H7 (cell line): ENCODE results near the gene MGP. TPM values are rescaled to one million over a fixed set of nuclear protein-coding genes. Genes with fewer than 3 reads are reported as not detected.

Experiments
- DNase-seq: peaks from one replicate; pipeline ENCODE4 v3.0.0; 2012
- H3K27me3 ChIP-seq: 2 replicates; pipeline ENCODE4 v1.6.0; 2011; ENCODE audit warnings: mild to moderate bottlenecking, low read length; ENCODE audit not compliant: control insufficient read depth, insufficient read depth
- H3K36me3 ChIP-seq: replicated peaks from 2 replicates; pipeline ENCODE4 v1.5.1; 2011; ENCODE audit warnings: low read length; ENCODE audit not compliant: control insufficient read depth, insufficient read depth
- H3K4me3 ChIP-seq: 2 replicates; pipeline ENCODE4 v1.5.1; 2011; ENCODE audit warnings: low read depth, mild to moderate bottlenecking, control low read depth, low read length, moderate library complexity; ENCODE audit not compliant: insufficient read depth
- total RNA-seq: library from RNA; depleted of rRNA; stranded (reverse); fragments of >200 nt; shearing (Covaris generic); gene quantifications from 2 replicates; pipeline ENCODE4 v1.2.3, GENCODE V29; 2014; rRNA removed

The MGP gene
- total RNA-seq, 1 experiment from 2014 or later, result not detected

GRCh38 chr12:14836336-14837210 lies 49.1 kb downstream of the MGP start:
- Histone ChIP-seq H3K4me3 (no peak overlapping the region), H3K27me3 (no peaks in the 10 kb centered on the region), H3K36me3 (no peaks in the 10 kb centered on the region)
- no peak for DNase-seq

DNA sequence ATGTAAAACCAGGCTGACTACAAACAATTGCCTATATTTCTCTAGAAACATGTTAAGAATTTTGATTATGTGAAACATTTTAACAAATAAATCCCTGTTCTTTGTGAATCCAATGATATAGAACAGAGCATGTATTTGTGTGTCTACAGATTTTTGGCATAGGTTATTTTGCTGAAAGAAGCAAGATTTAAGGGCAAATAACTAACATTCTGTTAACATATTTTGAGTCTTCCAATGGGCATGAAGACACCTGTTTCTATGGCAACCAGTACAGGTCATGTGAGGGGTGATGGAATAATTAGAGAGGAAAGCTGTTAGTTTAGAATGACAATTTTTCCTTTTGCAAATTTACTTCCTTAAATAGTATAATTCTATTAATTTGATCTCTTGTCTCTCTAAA lies 51.1 kb downstream of the MGP start:
- Histone ChIP-seq H3K4me3 (no peak overlapping the region), H3K36me3 (no peaks in the 10 kb centered on the region), H3K27me3 (no peaks in the 10 kb centered on the region)
- DNase-seq, result no peak

GRCh38 chr12:14833952-14834351 lies 51.7 kb downstream of the MGP start:
- Histone ChIP-seq H3K36me3 (no peaks in the 10 kb centered on the region), H3K27me3 (no peaks in the 10 kb centered on the region), H3K4me3 (no peak overlapping the region)
- DNase-seq, result no peak

DNA sequence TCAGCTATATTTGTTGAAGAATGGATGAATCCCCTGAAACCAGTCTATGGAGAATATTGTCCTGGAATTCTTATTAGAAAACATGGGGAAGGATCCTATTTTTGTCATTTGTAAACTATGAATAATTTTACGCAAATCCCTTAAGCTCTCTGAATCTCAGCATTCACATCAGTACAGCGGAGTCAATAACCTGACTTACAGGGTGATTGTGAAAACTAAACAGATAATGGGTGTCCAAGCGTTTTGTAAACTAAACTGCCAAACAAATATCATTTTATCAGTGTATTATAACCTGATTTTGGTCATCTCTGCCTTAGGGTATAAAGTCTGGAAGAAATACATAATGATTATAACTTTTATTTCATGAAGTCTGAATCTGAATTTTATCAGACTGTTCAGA lies 52.3 kb downstream of the MGP start:
- no peaks in the 10 kb centered on the region for H3K36me3 ChIP-seq
- no peak for DNase-seq
- no peak overlapping the region for H3K4me3 ChIP-seq
- no peaks in the 10 kb centered on the region for H3K27me3 ChIP-seq

Other genes with a start within 250 kb of the MGP start
- gene GUCY2C, start 189.3 kb downstream of the MGP start, total RNA-seq, result 1.1 and 2.5 TPM in 2 replicates
- 31.7 and 33.8 TPM in 2 replicates for gene WBP11, start 82.4 kb downstream of the MGP start, total RNA-seq
- 1.7 and 3.0 TPM in 2 replicates for gene C12orf60, start 82.2 kb downstream of the MGP start, total RNA-seq
- gene SMCO3, start 71.7 kb downstream of the MGP start, total RNA-seq, result not detected in 2 replicates
- not detected in 2 replicates for gene ART4, start 42.3 kb downstream of the MGP start, total RNA-seq
- gene ERP27, start 52.7 kb upstream of the MGP start, total RNA-seq, result not detected in 2 replicates
- gene ARHGDIB, start 75.7 kb upstream of the MGP start, total RNA-seq, result 0.89 and 2.1 TPM in 2 replicates
- gene PDE6H, start 87.2 kb upstream of the MGP start, total RNA-seq, result not detected in 2 replicates